ENCODE data around the gene SLC31A2.

- no peak for TF ChIP-seq CTCF (IDR thresholded peaks at IDR 0.05)
- no peak for TF ChIP-seq POLR2A (IDR thresholded peaks at IDR 0.05)
Measured at GRCh38 chr9:113129884-113130283, 20.9 kb upstream of the SLC31A2 start.

Measured in lower leg skin (tissue), 3 donors.